ENCODE measurements around the gene ZNRD2.
A peak's percentile ranks its signal among the peaks of the same experiment; 100 is the strongest.

ZNRD2 gene

GRCh38 chr11:65612691-65613090 lies 42.4 kb downstream of the ZNRD2 start:
- DNase-seq, result no peak

GRCh38 chr11:65613091-65613928 lies 43.0 kb downstream of the ZNRD2 start:
- no peak for DNase-seq

GRCh38 chr11:65615229-65615949 lies 45.1 kb downstream of the ZNRD2 start, which contains the start of gene PCNX3:
Gene PCNX3, plus strand, starts transcription at chr11:65615776. Its CDS starts 536 bp downstream, at chr11:65616312.
- peak; percentile 100 for DNase-seq

GRCh38 chr11:65615950-65616574 lies 45.8 kb downstream of the ZNRD2 start:
- no peak for DNase-seq

- DNase-seq, result no peak
Measured at GRCh38 chr11:65616575-65617001, 46.3 kb downstream of the ZNRD2 start.

GRCh38 chr11:65617136-65617850 lies 47.0 kb downstream of the ZNRD2 start:
- DNase-seq, result no peak

- DNase-seq, result no peak
Measured at GRCh38 chr11:65617990-65618751, 47.9 kb downstream of the ZNRD2 start.

GRCh38 chr11:65618763-65619162 lies 48.5 kb downstream of the ZNRD2 start:
- DNase-seq, result no peak

- no peak for DNase-seq
Measured at GRCh38 chr11:65619281-65619928, 49.1 kb downstream of the ZNRD2 start.

- DNase-seq, result no peak
Measured at GRCh38 chr11:65620666-65621065, 50.4 kb downstream of the ZNRD2 start.

- no peak for DNase-seq
Measured at GRCh38 chr11:65621460-65621859, 51.2 kb downstream of the ZNRD2 start.

All from activated effector memory CD4-positive, alpha-beta T cell treated with Interleukin-2 at 50 U/mL for 16 hours (primary cell).